ENCODE results near the gene SYT13.

SYT13 gene

DNA sequence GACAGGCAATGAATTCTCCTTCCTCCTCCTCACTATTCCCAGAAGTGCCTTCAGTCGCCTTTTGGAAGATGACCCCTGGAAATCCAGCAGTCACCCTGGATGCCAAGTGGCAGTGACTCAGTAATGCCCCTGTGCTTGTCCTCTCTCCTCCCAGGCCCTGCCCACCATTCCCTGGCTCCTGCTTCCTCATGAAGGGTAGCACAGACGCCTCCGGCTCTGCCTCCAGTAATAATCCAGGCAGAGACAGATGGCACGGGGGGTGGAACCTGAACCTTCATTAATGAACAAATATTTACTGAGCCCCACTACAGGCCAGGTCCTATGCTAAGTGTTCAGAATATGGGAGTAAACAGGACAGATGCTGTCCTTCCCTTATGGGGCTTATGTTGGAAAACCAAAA lies 23.2 kb downstream of the SYT13 start:
- no peak for DNase-seq (ENCODE audit: low read depth)
- TF ChIP-seq, protein P1, sequence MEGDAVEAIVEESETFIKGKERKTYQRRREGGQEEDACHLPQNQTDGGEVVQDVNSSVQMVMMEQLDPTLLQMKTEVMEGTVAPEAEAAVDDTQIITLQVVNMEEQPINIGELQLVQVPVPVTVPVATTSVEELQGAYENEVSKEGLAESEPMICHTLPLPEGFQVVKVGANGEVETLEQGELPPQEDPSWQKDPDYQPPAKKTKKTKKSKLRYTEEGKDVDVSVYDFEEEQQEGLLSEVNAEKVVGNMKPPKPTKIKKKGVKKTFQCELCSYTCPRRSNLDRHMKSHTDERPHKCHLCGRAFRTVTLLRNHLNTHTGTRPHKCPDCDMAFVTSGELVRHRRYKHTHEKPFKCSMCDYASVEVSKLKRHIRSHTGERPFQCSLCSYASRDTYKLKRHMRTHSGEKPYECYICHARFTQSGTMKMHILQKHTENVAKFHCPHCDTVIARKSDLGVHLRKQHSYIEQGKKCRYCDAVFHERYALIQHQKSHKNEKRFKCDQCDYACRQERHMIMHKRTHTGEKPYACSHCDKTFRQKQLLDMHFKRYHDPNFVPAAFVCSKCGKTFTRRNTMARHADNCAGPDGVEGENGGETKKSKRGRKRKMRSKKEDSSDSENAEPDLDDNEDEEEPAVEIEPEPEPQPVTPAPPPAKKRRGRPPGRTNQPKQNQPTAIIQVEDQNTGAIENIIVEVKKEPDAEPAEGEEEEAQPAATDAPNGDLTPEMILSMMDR (IDR thresholded peaks at IDR 0.05; ENCODE audit: control insufficient read depth, extremely low read depth, insufficient read depth), result no peak

DNA sequence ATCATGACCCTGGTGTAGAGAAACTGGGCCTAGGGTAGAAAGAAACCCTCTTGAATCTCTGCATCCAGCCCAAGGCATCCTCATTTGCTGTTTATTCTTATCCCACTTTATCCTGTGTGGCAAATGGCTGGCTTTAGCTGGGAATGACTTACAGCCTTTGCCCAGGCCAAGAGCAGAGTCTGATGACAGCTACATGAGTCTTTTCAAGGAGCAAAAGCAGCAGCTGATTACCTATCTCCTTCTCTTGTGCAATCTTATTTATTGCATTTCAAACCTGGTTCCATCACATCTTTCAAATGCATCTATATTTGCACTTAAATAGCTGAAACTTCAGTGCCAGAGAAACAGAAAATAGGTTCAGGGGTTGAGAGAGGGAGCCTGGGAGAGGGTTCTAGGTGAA lies 26.1 kb downstream of the SYT13 start:
- TF ChIP-seq, protein P1 (IDR thresholded peaks at IDR 0.05; ENCODE audit: control insufficient read depth, extremely low read depth, insufficient read depth), result no peak
- no peak for DNase-seq (ENCODE audit: low read depth)
- H3K4me3 ChIP-seq (ENCODE audit: low read depth, low read length), result no peak overlapping the region

More for the DNA sequence above, 23.2 kb downstream of the SYT13 start:
- H3K4me3 ChIP-seq (ENCODE audit: low read depth, low read length), result no peak overlapping the region

DNA sequence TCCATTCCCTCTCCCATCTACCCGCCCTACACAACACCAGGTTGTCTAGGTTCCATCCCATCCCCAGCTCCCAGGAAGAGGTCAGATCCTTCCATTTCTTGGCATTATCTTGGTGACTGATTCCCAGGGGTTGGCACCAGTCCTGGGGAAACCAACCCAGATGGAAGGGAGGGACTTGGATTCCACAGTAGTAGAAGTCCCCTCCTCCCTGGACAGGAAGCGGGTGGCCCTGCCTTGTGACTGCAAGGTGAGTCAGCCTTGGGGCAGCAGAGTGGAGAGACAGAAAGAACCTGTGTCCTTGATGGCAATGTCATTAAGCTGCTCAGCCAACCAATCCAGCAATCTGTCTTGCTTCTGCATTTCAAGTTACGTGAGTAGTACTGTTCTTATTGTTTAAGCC lies 26.5 kb downstream of the SYT13 start:
- DNase-seq (ENCODE audit: low read depth), result no peak
- TF ChIP-seq, protein P1 (IDR thresholded peaks at IDR 0.05; ENCODE audit: control insufficient read depth, extremely low read depth, insufficient read depth), result no peak
- no peak overlapping the region for H3K4me3 ChIP-seq (ENCODE audit: low read depth, low read length)

DNA sequence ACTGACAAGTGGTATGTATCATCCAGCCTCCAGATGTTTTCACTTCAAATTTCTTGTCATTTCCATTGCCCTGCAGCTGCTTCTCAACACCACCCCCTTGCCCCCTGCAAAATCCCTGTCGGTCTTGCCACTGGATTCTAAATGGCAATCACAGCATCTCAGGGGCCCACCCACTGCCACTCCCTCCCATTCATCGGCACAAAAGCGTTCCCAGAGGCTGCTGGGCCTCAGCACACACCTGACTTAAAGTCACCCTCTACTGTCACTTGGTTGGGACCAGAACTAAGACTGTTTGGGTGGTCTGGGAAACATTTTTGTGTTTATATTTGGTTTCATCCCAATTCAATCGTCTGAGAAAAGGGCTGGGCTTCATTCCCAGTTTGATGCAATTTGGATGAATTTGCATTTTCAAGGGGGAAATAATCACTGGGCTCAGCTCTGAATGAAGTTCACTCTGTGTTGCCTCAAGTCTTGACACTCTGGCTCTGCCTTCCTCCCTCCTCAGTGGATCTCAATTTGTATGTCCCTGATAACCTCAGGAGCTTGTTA lies 27.1 kb downstream of the SYT13 start:
- no peak for DNase-seq (ENCODE audit: low read depth)
- no peak overlapping the region for H3K4me3 ChIP-seq (ENCODE audit: low read depth, low read length)
- TF ChIP-seq, protein P1 (IDR thresholded peaks at IDR 0.05; ENCODE audit: control insufficient read depth, extremely low read depth, insufficient read depth), result no peak

DNA sequence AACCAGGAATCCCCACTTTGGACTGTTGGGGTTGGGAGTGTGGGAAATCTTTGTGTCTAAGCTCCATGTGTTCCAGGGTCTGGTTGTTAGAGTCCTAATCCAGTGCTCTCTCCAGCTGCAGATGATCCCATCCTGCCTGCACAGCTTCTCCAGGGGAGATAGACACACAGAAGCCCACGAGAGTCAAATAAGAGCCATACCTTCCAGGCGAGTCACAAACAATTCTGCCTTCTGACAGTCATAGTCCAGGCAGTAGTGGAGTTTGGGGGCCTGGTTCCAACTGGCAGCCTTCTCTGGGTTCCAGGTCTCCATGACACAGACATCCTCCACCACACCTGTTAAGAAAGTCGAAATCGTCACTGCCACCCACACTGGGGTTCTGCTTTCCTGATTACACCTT lies 32.1 kb downstream of the SYT13 start:
- H3K4me3 ChIP-seq (ENCODE audit: low read depth, low read length), result no peak overlapping the region
- TF ChIP-seq, protein P1 (IDR thresholded peaks at IDR 0.05; ENCODE audit: control insufficient read depth, extremely low read depth, insufficient read depth), result no peak
- DNase-seq (ENCODE audit: low read depth), result no peak

DNA sequence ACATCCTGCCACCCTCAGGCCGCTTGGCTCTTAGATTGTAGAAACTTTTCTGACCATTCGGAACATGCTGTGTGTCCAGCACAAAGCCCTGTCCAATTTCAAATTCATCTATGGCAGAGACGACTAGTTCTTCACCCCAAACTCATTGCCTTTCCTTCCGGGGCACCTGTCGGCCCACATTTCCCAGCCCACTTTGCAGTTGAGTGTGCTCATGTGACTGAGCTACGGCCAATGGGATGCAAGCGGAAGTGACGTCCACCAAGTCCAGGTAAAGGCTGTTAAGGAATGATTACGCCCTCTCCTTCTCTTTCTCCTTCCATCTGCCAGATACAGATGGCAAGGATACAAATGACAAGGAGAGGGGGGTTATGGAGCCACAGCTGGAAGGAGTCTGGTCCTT lies 32.5 kb downstream of the SYT13 start:
- TF ChIP-seq, protein P1 (IDR thresholded peaks at IDR 0.05; ENCODE audit: control insufficient read depth, extremely low read depth, insufficient read depth), result no peak
- no peak for DNase-seq (ENCODE audit: low read depth)

DNA sequence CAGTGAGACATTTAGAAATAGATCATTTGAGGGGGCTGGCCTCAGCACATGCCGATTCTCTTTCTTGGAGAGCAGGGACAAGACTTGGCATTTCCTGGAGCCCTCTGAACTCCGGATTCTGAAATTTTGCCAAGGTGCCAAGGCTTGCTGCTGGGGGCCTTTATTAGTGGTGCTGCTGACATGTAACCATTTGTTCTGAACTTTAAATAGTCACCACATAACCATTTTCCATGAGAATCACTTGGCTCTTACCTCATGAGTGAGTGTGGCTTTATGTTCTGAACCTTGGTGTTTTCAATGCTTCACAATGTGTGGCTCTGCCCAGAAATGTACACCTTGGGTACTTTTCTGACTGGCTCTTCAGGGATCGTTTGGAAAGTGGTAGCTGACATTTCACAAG lies 33.3 kb downstream of the SYT13 start:
- TF ChIP-seq, protein P1 (IDR thresholded peaks at IDR 0.05; ENCODE audit: control insufficient read depth, extremely low read depth, insufficient read depth), result no peak
- DNase-seq (ENCODE audit: low read depth), result no peak
- H3K4me3 ChIP-seq (ENCODE audit: low read depth, low read length), result no peak overlapping the region

More for the DNA sequence above, 32.5 kb downstream of the SYT13 start:
- no peak overlapping the region for H3K4me3 ChIP-seq (ENCODE audit: low read depth, low read length)
